OCI-LY3 (cell line): ENCODE measurements around the gene PRKX.
"Not testable (repeated sequence)": the region's sequence is repeated elsewhere in the genome, so short reads cannot be mapped to it uniquely, and the experiment has no call there.

Experiments
- CTCF ChIP-seq: fragments of 200-600, 300-600 bp; sonication (generic); IDR thresholded peaks from 2 replicates; pipeline ENCODE4 v1.5.1; 2014; ENCODE audit warnings: antibody characterized with exemption, low read length, low read depth
- EZH2phosphoT487 ChIP-seq: fragments of 200-600 bp; shearing (Covaris generic); IDR thresholded peaks from 2 replicates; pipeline ENCODE4 v1.6.1; 2018; ENCODE audit warnings: antibody characterized with exemption, mixed run types, low read depth

- not testable (repeated sequence) for TF ChIP-seq CTCF, EZH2phosphoT487
These were observed 1.4 kb upstream of the PRKX start for GRCh38 chrX:3714706-3715479.
